ENCODE measurements around the gene MAJIN.
"Not testable (repeated sequence)": the region's sequence is repeated elsewhere in the genome, so short reads cannot be mapped to it uniquely, and the experiment has no call there.

MAJIN gene

GRCh38 chr11:65008016-65008415, 36.1 kb upstream of the MAJIN start:
- Histone ChIP-seq H3K9me3 (ENCODE audit: control insufficient read depth in 1 of 2, low read length in 2 of 2) (no peaks in the 10 kb centered on the region), H3K36me3 (ENCODE audit: control insufficient read depth in 1 of 2, insufficient read depth in 2 of 2, low read length in 2 of 2) (no peaks in the 10 kb centered on the region), H3K27me3 (ENCODE audit: low read depth, low read length) (no peaks in the 10 kb centered on the region), H3K27ac (ENCODE audit: low read length) (no peak overlapping the region), H3K4me3 (ENCODE audit: low read depth in 1 of 2, low read length in 2 of 2) (no peak overlapping the region), H3K4me1 (ENCODE audit: control insufficient read depth in 1 of 2, insufficient read depth in 2 of 2, low read length in 2 of 2) (peaks cover under 1 to 2% of the 10 kb centered on the region in 2 donors)

- not testable (repeated sequence) for H3K27me3 ChIP-seq (ENCODE audit: low read depth, low read length); H3K27ac ChIP-seq (ENCODE audit: low read length); H3K4me1 ChIP-seq (ENCODE audit: control insufficient read depth in 1 of 2, insufficient read depth in 2 of 2, low read length in 2 of 2); H3K36me3 ChIP-seq (ENCODE audit: control insufficient read depth in 1 of 2, insufficient read depth in 2 of 2, low read length in 2 of 2); H3K4me3 ChIP-seq (ENCODE audit: low read depth in 1 of 2, low read length in 2 of 2); H3K9me3 ChIP-seq (ENCODE audit: control insufficient read depth in 1 of 2, low read length in 2 of 2)
Observed at GRCh38 chr11:65003968-65004367, 32.1 kb upstream of the MAJIN start.

GRCh38 chr11:65003282-65003681, 31.4 kb upstream of the MAJIN start:
- Histone ChIP-seq H3K27me3 (ENCODE audit: low read depth, low read length) (no peaks in the 10 kb centered on the region), H3K9me3 (ENCODE audit: control insufficient read depth in 1 of 2, low read length in 2 of 2) (no peaks in the 10 kb centered on the region), H3K27ac (ENCODE audit: low read length) (no peak overlapping the region), H3K4me3 (ENCODE audit: low read depth in 1 of 2, low read length in 2 of 2) (no peak overlapping the region), H3K36me3 (ENCODE audit: control insufficient read depth in 1 of 2, insufficient read depth in 2 of 2, low read length in 2 of 2) (no peaks in the 10 kb centered on the region), H3K4me1 (ENCODE audit: control insufficient read depth in 1 of 2, insufficient read depth in 2 of 2, low read length in 2 of 2) (no peaks in the 10 kb centered on the region)

DNA sequence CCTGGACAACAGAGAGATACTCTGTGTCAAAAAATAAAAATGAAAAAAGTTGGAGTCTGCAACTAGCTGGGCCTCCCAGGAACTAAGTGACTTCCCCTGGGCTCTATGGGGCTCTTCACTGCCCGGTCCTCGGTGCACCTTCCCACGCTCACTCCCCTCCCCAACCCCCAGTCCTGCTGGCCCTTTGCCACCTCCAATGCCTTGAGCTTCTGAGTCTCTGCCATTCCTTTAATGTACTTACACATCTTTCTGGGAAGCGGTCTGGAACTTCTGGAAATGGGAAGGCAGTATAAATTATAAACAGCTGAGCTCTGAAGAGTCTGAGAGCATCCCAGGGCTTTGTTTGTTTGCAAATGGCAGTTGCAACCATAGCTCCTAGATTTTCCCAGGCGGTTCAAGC, 30.8 kb upstream of the MAJIN start:
- H3K9me3 ChIP-seq (ENCODE audit: control insufficient read depth in 1 of 2, low read length in 2 of 2): no peaks in the 10 kb centered on the region
- H3K36me3 ChIP-seq (ENCODE audit: control insufficient read depth in 1 of 2, insufficient read depth in 2 of 2, low read length in 2 of 2): no peaks in the 10 kb centered on the region
- H3K27me3 ChIP-seq (ENCODE audit: low read depth, low read length): no peaks in the 10 kb centered on the region
- no peak overlapping the region for H3K27ac ChIP-seq (ENCODE audit: low read length)
- no peaks in the 10 kb centered on the region for H3K4me1 ChIP-seq (ENCODE audit: control insufficient read depth in 1 of 2, insufficient read depth in 2 of 2, low read length in 2 of 2)
- no peak overlapping the region for H3K4me3 ChIP-seq (ENCODE audit: low read depth in 1 of 2, low read length in 2 of 2)

GRCh38 chr11:64999478-64999877, 27.6 kb upstream of the MAJIN start:
- no peaks in the 10 kb centered on the region for H3K27me3 ChIP-seq (ENCODE audit: low read depth, low read length)
- H3K4me3 ChIP-seq (ENCODE audit: low read depth in 1 of 2, low read length in 2 of 2): no peak overlapping the region
- H3K9me3 ChIP-seq (ENCODE audit: control insufficient read depth in 1 of 2, low read length in 2 of 2): no peaks in the 10 kb centered on the region
- H3K4me1 ChIP-seq (ENCODE audit: control insufficient read depth in 1 of 2, insufficient read depth in 2 of 2, low read length in 2 of 2): peaks cover 8 to 18% of the 10 kb centered on the region in 2 donors
- peak overlapping the region; percentile 3 for H3K27ac ChIP-seq (ENCODE audit: low read length)
- no peaks in the 10 kb centered on the region for H3K36me3 ChIP-seq (ENCODE audit: control insufficient read depth in 1 of 2, insufficient read depth in 2 of 2, low read length in 2 of 2)

DNA sequence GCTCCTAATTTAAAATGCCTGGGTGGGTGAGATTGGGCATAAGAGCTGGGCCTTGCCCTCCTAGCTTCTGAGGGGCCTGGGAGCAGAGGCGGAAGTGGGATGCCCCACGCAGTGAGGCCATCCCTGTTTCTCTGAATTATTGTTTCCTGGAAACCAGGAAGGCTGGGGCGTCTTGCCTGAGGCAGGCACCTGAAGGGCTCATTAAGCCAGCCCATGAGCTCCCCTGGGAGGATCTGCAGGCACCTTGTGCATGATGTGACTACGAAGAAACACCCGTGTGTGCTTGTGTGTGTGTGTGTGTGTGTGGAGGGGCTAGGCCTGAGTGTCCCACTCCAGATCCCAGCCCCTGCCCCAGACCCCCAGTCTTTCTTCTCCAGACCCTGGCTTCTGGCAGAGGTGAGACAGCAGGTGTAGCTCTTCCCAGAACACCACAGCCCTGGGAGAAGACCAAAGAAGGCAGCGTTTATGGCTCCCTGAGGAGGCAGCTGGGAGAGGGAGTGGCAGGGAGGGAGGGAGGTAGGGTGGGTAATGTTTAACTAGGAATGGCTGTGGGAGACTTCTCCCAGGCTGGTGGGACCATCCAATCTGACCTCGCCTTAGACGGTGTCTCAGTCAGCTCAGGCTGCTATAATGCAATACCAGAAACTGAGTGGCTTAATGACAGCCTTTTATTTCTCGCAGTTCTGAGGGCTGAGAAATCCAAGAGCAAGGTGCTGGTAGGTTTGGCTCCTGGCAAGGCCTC, 27.0 kb upstream of the MAJIN start:
- H3K36me3 ChIP-seq (ENCODE audit: control insufficient read depth in 1 of 2, insufficient read depth in 2 of 2, low read length in 2 of 2): peaks cover 0 to 5% of the 10 kb centered on the region in 2 donors
- H3K4me3 ChIP-seq (ENCODE audit: low read depth in 1 of 2, low read length in 2 of 2): no peak overlapping the region
- peaks cover 8 to 18% of the 10 kb centered on the region in 2 donors for H3K4me1 ChIP-seq (ENCODE audit: control insufficient read depth in 1 of 2, insufficient read depth in 2 of 2, low read length in 2 of 2)
- H3K27ac ChIP-seq (ENCODE audit: low read length): peak overlapping the region; percentile 26
- H3K9me3 ChIP-seq (ENCODE audit: control insufficient read depth in 1 of 2, low read length in 2 of 2): no peaks in the 10 kb centered on the region
- no peaks in the 10 kb centered on the region for H3K27me3 ChIP-seq (ENCODE audit: low read depth, low read length)

DNA sequence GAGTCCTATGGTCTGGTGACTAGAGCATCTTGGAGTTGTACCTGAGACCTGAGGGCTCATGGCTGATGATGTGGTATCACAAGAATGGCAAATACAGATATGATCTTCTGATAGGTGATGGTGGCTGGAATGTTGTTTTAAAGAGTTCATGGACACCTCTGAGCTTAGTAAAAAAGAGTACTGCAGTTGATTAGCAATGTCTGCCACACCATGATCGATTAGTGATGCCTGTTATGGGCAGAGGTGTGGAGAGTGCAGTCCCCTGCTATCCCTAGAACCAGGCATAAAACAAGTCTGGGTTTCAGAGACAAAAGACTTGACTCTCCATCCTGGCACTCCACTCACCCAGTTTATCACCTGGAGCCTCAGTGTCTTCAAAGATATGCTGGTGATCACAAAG, 26.2 kb upstream of the MAJIN start:
- Histone ChIP-seq H3K4me1 (ENCODE audit: control insufficient read depth in 1 of 2, insufficient read depth in 2 of 2, low read length in 2 of 2) (peaks cover 8 to 18% of the 10 kb centered on the region in 2 donors), H3K9me3 (ENCODE audit: control insufficient read depth in 1 of 2, low read length in 2 of 2) (no peaks in the 10 kb centered on the region), H3K4me3 (ENCODE audit: low read depth in 1 of 2, low read length in 2 of 2) (no peak overlapping the region), H3K36me3 (ENCODE audit: control insufficient read depth in 1 of 2, insufficient read depth in 2 of 2, low read length in 2 of 2) (peaks cover 0 to 5% of the 10 kb centered on the region in 2 donors), H3K27me3 (ENCODE audit: low read depth, low read length) (no peaks in the 10 kb centered on the region), H3K27ac (ENCODE audit: low read length) (peak overlapping the region; percentile 26)

DNA sequence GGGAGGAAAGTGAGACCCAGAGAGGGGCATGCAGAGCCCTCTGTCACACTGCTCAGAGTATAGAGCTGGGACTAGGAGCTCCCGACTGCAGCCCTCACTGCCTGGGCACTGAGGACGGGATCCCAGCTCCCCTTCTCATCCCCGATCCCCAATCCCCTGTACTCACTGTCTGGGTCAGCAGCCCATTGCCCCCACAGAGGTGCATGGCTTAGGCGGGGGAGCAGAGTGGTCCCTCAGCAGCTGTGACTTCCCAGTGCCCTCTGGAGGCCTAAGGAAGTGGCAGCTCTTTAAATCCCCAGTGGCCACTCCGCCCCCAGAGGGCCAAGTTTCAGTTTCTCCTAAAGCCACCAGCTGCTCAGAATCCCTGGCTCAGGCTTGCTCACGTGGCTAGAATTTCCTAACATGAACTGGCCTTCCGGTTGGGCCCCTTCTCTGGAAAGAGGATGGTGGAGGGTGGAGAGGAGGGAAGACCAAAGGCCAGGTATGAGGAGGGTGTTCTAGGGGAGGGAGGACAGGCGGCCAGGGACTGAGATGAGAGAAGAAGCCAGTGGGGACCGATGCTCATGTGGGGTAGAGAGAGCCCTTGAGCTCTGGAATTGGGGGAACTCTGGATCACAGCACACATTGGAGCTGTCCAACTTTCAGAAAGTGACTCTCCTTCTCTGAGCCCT, 24.9 kb upstream of the MAJIN start, which contains the start of gene BATF2:
Gene BATF2, minus strand, starts transcription at position 262 of the 671 bp plus-strand sequence. Its CDS starts 57 bp downstream, at position 205.
- no peaks in the 10 kb centered on the region for H3K9me3 ChIP-seq (ENCODE audit: control insufficient read depth in 1 of 2, low read length in 2 of 2)
- H3K4me1 ChIP-seq (ENCODE audit: control insufficient read depth in 1 of 2, insufficient read depth in 2 of 2, low read length in 2 of 2): peaks cover 8 to 18% of the 10 kb centered on the region in 2 donors
- H3K27me3 ChIP-seq (ENCODE audit: low read depth, low read length): no peaks in the 10 kb centered on the region
- peak within 1 kb of the TSS; percentile 74 to 88 for H3K4me3 ChIP-seq (ENCODE audit: low read depth in 1 of 2, low read length in 2 of 2)
- H3K27ac ChIP-seq (ENCODE audit: low read length): peak within 1 kb of the TSS; percentile 91
- peaks cover 0 to 10% of the 10 kb centered on the region in 2 donors for H3K36me3 ChIP-seq (ENCODE audit: control insufficient read depth in 1 of 2, insufficient read depth in 2 of 2, low read length in 2 of 2)

- Histone ChIP-seq H3K9me3 (ENCODE audit: control insufficient read depth in 1 of 2, low read length in 2 of 2) (no peaks in the 10 kb centered on the region), H3K4me1 (ENCODE audit: control insufficient read depth in 1 of 2, insufficient read depth in 2 of 2, low read length in 2 of 2) (peaks cover 8 to 18% of the 10 kb centered on the region in 2 donors), H3K4me3 (ENCODE audit: low read depth in 1 of 2, low read length in 2 of 2) (peak overlapping the region; percentile 74 to 88), H3K27me3 (ENCODE audit: low read depth, low read length) (no peaks in the 10 kb centered on the region), H3K27ac (ENCODE audit: low read length) (peak overlapping the region; percentile 91), H3K36me3 (ENCODE audit: control insufficient read depth in 1 of 2, insufficient read depth in 2 of 2, low read length in 2 of 2) (peaks cover 0 to 10% of the 10 kb centered on the region in 2 donors)
Observed at GRCh38 chr11:64996327-64996709, 24.4 kb upstream of the MAJIN start.

DNA sequence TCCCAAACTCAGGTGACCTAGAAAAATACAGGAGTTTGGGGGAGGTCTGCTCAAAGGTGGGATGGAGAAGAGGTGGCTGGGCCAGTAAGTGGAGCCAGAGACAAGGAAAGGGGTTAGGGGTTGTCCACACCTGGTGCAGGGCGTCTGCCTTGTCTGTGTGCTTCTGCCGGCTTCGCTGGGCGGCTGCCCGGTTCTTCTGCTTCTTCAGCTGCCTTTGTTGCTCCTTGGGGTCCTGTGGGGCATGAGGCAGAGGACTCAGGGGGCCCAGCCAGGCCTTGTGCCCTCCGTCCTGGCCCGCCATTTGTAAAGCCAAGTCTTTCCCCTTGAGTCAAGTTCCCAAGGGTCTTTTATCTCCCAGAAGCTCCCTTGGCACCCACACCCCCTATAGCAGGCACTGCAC, 22.4 kb upstream of the MAJIN start:
- Histone ChIP-seq H3K4me3 (ENCODE audit: low read depth in 1 of 2, low read length in 2 of 2) (no peak overlapping the region), H3K36me3 (ENCODE audit: control insufficient read depth in 1 of 2, insufficient read depth in 2 of 2, low read length in 2 of 2) (peaks cover 0 to 10% of the 10 kb centered on the region in 2 donors), H3K27me3 (ENCODE audit: low read depth, low read length) (no peaks in the 10 kb centered on the region), H3K4me1 (ENCODE audit: control insufficient read depth in 1 of 2, insufficient read depth in 2 of 2, low read length in 2 of 2) (peaks cover 8 to 25% of the 10 kb centered on the region in 2 donors), H3K9me3 (ENCODE audit: control insufficient read depth in 1 of 2, low read length in 2 of 2) (no peaks in the 10 kb centered on the region), H3K27ac (ENCODE audit: low read length) (no peak overlapping the region)

DNA sequence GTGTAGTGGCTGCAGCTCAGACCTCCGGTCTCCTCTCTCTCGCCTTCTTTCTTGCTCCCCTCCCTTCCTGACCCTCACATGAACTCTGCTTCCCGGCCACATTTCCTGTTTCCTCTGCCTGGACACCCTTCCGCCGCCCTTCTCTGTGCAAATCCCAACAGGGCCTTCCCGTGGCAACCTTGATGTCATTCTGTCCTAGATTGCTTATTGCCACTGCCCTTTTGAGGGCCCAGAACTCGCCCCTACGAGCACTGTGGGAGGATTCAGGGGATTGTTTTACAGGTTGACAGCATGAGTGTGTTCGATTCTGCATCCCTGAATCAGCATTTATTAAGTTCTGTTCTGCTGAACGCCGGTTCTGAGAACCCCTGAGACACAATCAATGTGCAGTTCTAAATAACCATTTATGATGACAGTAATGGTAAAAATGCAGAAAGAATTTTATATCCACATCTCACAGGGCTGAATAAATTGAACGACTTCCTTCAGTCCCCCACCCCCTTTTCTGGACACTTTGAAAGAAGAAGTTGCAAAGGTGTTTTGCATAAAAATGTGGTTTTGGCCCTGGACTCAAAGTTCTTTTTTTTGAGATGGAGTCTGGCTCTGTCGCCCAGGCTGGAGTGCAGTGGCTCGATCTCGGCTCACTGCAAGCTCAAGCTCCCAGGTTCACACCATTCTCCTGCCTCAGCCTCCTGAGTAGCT, 18.5 kb upstream of the MAJIN start:
- peak overlapping the region; percentile 7 to 39 for H3K4me3 ChIP-seq (ENCODE audit: low read depth in 1 of 2, low read length in 2 of 2)

More for the DNA sequence above, 18.5 kb upstream of the MAJIN start:
- Histone ChIP-seq H3K27ac (ENCODE audit: low read length) (peak overlapping the region; percentile 40), H3K27me3 (ENCODE audit: low read depth, low read length) (no peaks in the 10 kb centered on the region), H3K4me1 (ENCODE audit: control insufficient read depth in 1 of 2, insufficient read depth in 2 of 2, low read length in 2 of 2) (peaks cover 3 to 16% of the 10 kb centered on the region in 2 donors), H3K36me3 (ENCODE audit: control insufficient read depth in 1 of 2, insufficient read depth in 2 of 2, low read length in 2 of 2) (peaks cover 0 to 10% of the 10 kb centered on the region in 2 donors), H3K9me3 (ENCODE audit: control insufficient read depth in 1 of 2, low read length in 2 of 2) (no peaks in the 10 kb centered on the region)
